SK-N-MC (cell line): ENCODE measurements around the gene TRIM10.

Experiments used
- DNase-seq: peaks from one replicate; pipeline ENCODE4 v3.0.0-alpha.2; 2011; ENCODE audit warnings: low read depth, low spot score
- H3K27ac ChIP-seq: fragments of 200-600 bp; sonication (generic); 2 replicates; pipeline ENCODE4 v1.5.1; 2016; ENCODE audit warnings: mixed run types
- H3K36me3 ChIP-seq: fragments of 200-600 bp; sonication (generic); 2 replicates; pipeline ENCODE4 v1.6.1; 2017; ENCODE audit warnings: antibody characterized with exemption, low read length, mixed read lengths; ENCODE audit not compliant: insufficient read depth
- H3K4me3 ChIP-seq: fragments of 200-600 bp; sonication (generic); 2 replicates; pipeline ENCODE4 v1.5.1; 2016
- H3K9ac ChIP-seq: fragments of 200-600 bp; sonication (generic); 2 replicates; pipeline ENCODE4 v1.8.0; 2017; ENCODE audit warnings: mixed run types, mixed read lengths; ENCODE audit not compliant: insufficient read length
- H3K9me3 ChIP-seq: fragments of 200-600 bp; sonication (generic); 2 replicates; pipeline ENCODE4 v1.6.1; 2017; ENCODE audit warnings: low read depth, mild to moderate bottlenecking, antibody characterized with exemption, low read length, moderate library complexity, mixed read lengths
- EZH2 ChIP-seq: fragments of 200-600 bp; sonication (generic); IDR thresholded peaks from one replicate; pipeline ENCODE4 v1.6.1; 2017; ENCODE audit warnings: antibody characterized with exemption
- FOXP2 ChIP-seq: optimal IDR thresholded peaks from 2 replicates; pipeline ENCODE3; 2011; ENCODE audit warnings: mild to moderate bottlenecking, moderate library complexity; ENCODE audit not compliant: insufficient read depth; ENCODE audit errors: extremely low read length, control extremely low read depth
- POLR2AphosphoS5 ChIP-seq: IDR thresholded peaks from 2 replicates; pipeline ENCODE4 v1.6.1; 2012; ENCODE audit warnings: mild to moderate bottlenecking, low read depth, low read length, borderline replicate concordance

TRIM10 gene

GRCh38 chr6:30160008-30160784, 815 bp downstream of the TRIM10 start:
- H3K9me3 ChIP-seq = no peaks in the 10 kb centered on the region
- no peak for DNase-seq
- H3K27ac ChIP-seq = no peak overlapping the region
- no peak overlapping the region for H3K4me3 ChIP-seq
- no peak overlapping the region for H3K9ac ChIP-seq
- H3K36me3 ChIP-seq = no peaks in the 10 kb centered on the region
- no peak for TF ChIP-seq FOXP2
- TF ChIP-seq POLR2AphosphoS5 = no peak
- no peak for TF ChIP-seq EZH2

GRCh38 chr6:30158475-30159040, 2.5 kb downstream of the TRIM10 start:
- H3K36me3 ChIP-seq = no peaks in the 10 kb centered on the region
- DNase-seq = no peak
- no peak overlapping the region for H3K27ac ChIP-seq
- no peak overlapping the region for H3K9ac ChIP-seq
- TF ChIP-seq EZH2 (no peak), FOXP2 (no peak), POLR2AphosphoS5 (no peak)
- H3K9me3 ChIP-seq = no peaks in the 10 kb centered on the region
- H3K4me3 ChIP-seq = no peak overlapping the region

GRCh38 chr6:30157999-30158398, 3.0 kb downstream of the TRIM10 start:
- Histone ChIP-seq H3K27ac (no peak overlapping the region), H3K9ac (no peak overlapping the region), H3K36me3 (no peaks in the 10 kb centered on the region), H3K9me3 (no peaks in the 10 kb centered on the region), H3K4me3 (no peak overlapping the region)
- no peak for DNase-seq
- TF ChIP-seq POLR2AphosphoS5 (no peak), FOXP2 (no peak), EZH2 (no peak)

- H3K9me3 ChIP-seq = no peaks in the 10 kb centered on the region
- no peak overlapping the region for H3K27ac ChIP-seq
- TF ChIP-seq FOXP2 = no peak
- no peak for TF ChIP-seq POLR2AphosphoS5
- no peak for TF ChIP-seq EZH2
- no peak for DNase-seq
- no peak overlapping the region for H3K4me3 ChIP-seq
- no peak overlapping the region for H3K9ac ChIP-seq
- H3K36me3 ChIP-seq = no peaks in the 10 kb centered on the region
These were observed 3.4 kb downstream of the TRIM10 start for GRCh38 chr6:30157581-30157980.

GRCh38 chr6:30156774-30157173, 4.2 kb downstream of the TRIM10 start:
- no peak overlapping the region for H3K27ac ChIP-seq
- DNase-seq = no peak
- no peaks in the 10 kb centered on the region for H3K36me3 ChIP-seq

GRCh38 chr6:30156262-30156599, 4.8 kb downstream of the TRIM10 start:
- peak; percentile 34; the same call in 1 of the 2 replicates for TF ChIP-seq POLR2AphosphoS5
- TF ChIP-seq EZH2 = no peak
- no peak overlapping the region for H3K4me3 ChIP-seq
- H3K9me3 ChIP-seq = no peaks in the 10 kb centered on the region
- H3K36me3 ChIP-seq = no peaks in the 10 kb centered on the region
- H3K9ac ChIP-seq = no peak overlapping the region
- H3K27ac ChIP-seq = no peak overlapping the region
- no peak for DNase-seq

More at GRCh38 chr6:30156774-30157173, 4.2 kb downstream of the TRIM10 start:
- TF ChIP-seq EZH2 (no peak), FOXP2 (no peak), POLR2AphosphoS5 (no peak)
- no peak overlapping the region for H3K9ac ChIP-seq
- H3K9me3 ChIP-seq = no peaks in the 10 kb centered on the region
- no peak overlapping the region for H3K4me3 ChIP-seq

GRCh38 chr6:30155520-30156261, 5.3 kb downstream of the TRIM10 start:
- peak overlapping the region; percentile 47; the same call in 1 of the 2 replicates for H3K27ac ChIP-seq
- no peak for DNase-seq
- TF ChIP-seq EZH2 (no peak), POLR2AphosphoS5 (no peak), FOXP2 (no peak)
- no peaks in the 10 kb centered on the region for H3K9me3 ChIP-seq
- no peak overlapping the region for H3K9ac ChIP-seq
- no peak overlapping the region for H3K4me3 ChIP-seq
- no peaks in the 10 kb centered on the region for H3K36me3 ChIP-seq
